PC-9 (cell line): ENCODE data around the gene BRIX1.

Source experiments
- CTCF ChIP-seq: fragments of 200-600 bp; sonication (generic); conservative IDR thresholded peaks from 2 replicates; pipeline ENCODE4 v1.6.1; 2017; ENCODE audit warnings: mixed run types, antibody characterized with exemption, mild to moderate bottlenecking, moderate library complexity
- EZH2 ChIP-seq: fragments of 200-600 bp; sonication (generic); IDR thresholded peaks from 2 replicates; pipeline ENCODE4 v1.8.0; 2017; ENCODE audit warnings: antibody characterized with exemption, low read depth

GRCh38 chr5:34916518-34916917 is 1.0 kb downstream of the BRIX1 start:
- no peak for TF ChIP-seq CTCF
- TF ChIP-seq EZH2: no peak
